ENCODE results near the gene GRIK2. TPM values are rescaled to one million over a fixed set of nuclear protein-coding genes. Genes with fewer than 3 reads are reported as not detected.

Gene GRIK2
- total RNA-seq, 1 experiment from 2014 or later = 0.29 TPM

GRCh38 chr6:101597693-101598092, 204.2 kb downstream of the GRIK2 start:
- H3K27me3 Mint-ChIP-seq (ENCODE audit: insufficient read depth, unreplicated experiment) = no peaks in the 10 kb centered on the region
- CTCF ChIA-PET = no interaction called here
- H3K36me3 Mint-ChIP-seq (ENCODE audit: insufficient read depth, unreplicated experiment) = no peaks in the 10 kb centered on the region
- Histone ChIP-seq H3K9me3 (no peaks in the 10 kb centered on the region), H3K4me1 (no peaks in the 10 kb centered on the region), H3K27me3 (replicated peaks; ENCODE audit: control insufficient read depth, insufficient read depth, low read length) (no peaks in the 10 kb centered on the region), H3K36me3 (ENCODE audit: control insufficient read depth, insufficient read depth, low read length) (no peaks in the 10 kb centered on the region), H3K4me3 (ENCODE audit: low read depth, low read length) (no peak overlapping the region)
- no peak overlapping the region for H3K4me3 Mint-ChIP-seq (ENCODE audit: unreplicated experiment)
- no peak for DNase-seq
- no peak for TF ChIP-seq CTCF (IDR thresholded peaks at IDR 0.05; ENCODE audit: insufficient read depth in 1 of 2, low read depth in 1 of 2, low read length in 1 of 2, severe bottlenecking in 1 of 2, unreplicated experiment in 1 of 2)
- no peaks in the 10 kb centered on the region for H3K9me3 Mint-ChIP-seq (ENCODE audit: unreplicated experiment)
- intact Hi-C loops (cut with micrococcal nuclease; ENCODE audit: unreplicated experiment) = no loop called here
- BruUV-seq (replicated peaks) = no TSS peak
- H3K4me1 Mint-ChIP-seq (ENCODE audit: low read depth, unreplicated experiment) = no peaks in the 10 kb centered on the region
- no peak overlapping the region for H3K27ac Mint-ChIP-seq (ENCODE audit: unreplicated experiment)
- POLR2A ChIA-PET = no interaction called here

- Histone ChIP-seq H3K36me3 (ENCODE audit: control insufficient read depth, insufficient read depth, low read length) (no peaks in the 10 kb centered on the region), H3K27me3 (replicated peaks; ENCODE audit: control insufficient read depth, insufficient read depth, low read length) (no peaks in the 10 kb centered on the region), H3K4me3 (ENCODE audit: low read depth, low read length) (no peak overlapping the region), H3K9me3 (no peaks in the 10 kb centered on the region), H3K4me1 (no peaks in the 10 kb centered on the region)
- intact Hi-C loops (cut with micrococcal nuclease; ENCODE audit: unreplicated experiment) = no loop called here
- Mint-ChIP-seq H3K4me1 (ENCODE audit: low read depth, unreplicated experiment) (no peaks in the 10 kb centered on the region), H3K4me3 (ENCODE audit: unreplicated experiment) (no peak overlapping the region), H3K36me3 (ENCODE audit: insufficient read depth, unreplicated experiment) (no peaks in the 10 kb centered on the region), H3K27ac (ENCODE audit: unreplicated experiment) (no peak overlapping the region), H3K9me3 (ENCODE audit: unreplicated experiment) (no peaks in the 10 kb centered on the region), H3K27me3 (ENCODE audit: insufficient read depth, unreplicated experiment) (no peaks in the 10 kb centered on the region)
- no TSS peak for BruUV-seq (replicated peaks)
- ChIA-PET CTCF (no interaction called here), POLR2A (no interaction called here)
- no peak for TF ChIP-seq CTCF (IDR thresholded peaks at IDR 0.05; ENCODE audit: insufficient read depth in 1 of 2, low read depth in 1 of 2, low read length in 1 of 2, severe bottlenecking in 1 of 2, unreplicated experiment in 1 of 2)
- DNase-seq = no peak
These were observed 211.9 kb downstream of the GRIK2 start for GRCh38 chr6:101605426-101605825.

GRCh38 chr6:101605874-101606273, 212.4 kb downstream of the GRIK2 start:
- Histone ChIP-seq H3K9me3 (no peaks in the 10 kb centered on the region), H3K4me1 (no peaks in the 10 kb centered on the region), H3K27me3 (replicated peaks; ENCODE audit: control insufficient read depth, insufficient read depth, low read length) (no peaks in the 10 kb centered on the region), H3K4me3 (ENCODE audit: low read depth, low read length) (no peak overlapping the region), H3K36me3 (ENCODE audit: control insufficient read depth, insufficient read depth, low read length) (no peaks in the 10 kb centered on the region)
- Mint-ChIP-seq H3K4me3 (ENCODE audit: unreplicated experiment) (no peak overlapping the region), H3K36me3 (ENCODE audit: insufficient read depth, unreplicated experiment) (no peaks in the 10 kb centered on the region), H3K27ac (ENCODE audit: unreplicated experiment) (no peak overlapping the region), H3K9me3 (ENCODE audit: unreplicated experiment) (no peaks in the 10 kb centered on the region), H3K4me1 (ENCODE audit: low read depth, unreplicated experiment) (no peaks in the 10 kb centered on the region), H3K27me3 (ENCODE audit: insufficient read depth, unreplicated experiment) (no peaks in the 10 kb centered on the region)
- TF ChIP-seq CTCF (IDR thresholded peaks at IDR 0.05; ENCODE audit: insufficient read depth in 1 of 2, low read depth in 1 of 2, low read length in 1 of 2, severe bottlenecking in 1 of 2, unreplicated experiment in 1 of 2) = no peak
- no TSS peak for BruUV-seq (replicated peaks)
- intact Hi-C loops (cut with micrococcal nuclease; ENCODE audit: unreplicated experiment) = no loop called here
- DNase-seq = no peak
- CTCF ChIA-PET = no interaction called here
- POLR2A ChIA-PET = no interaction called here
